Measurements from ENCODE around the gene RRBP1.

GRCh38 chr20:17701826-17702225 lies 19.8 kb upstream of the RRBP1 start:
- TF ChIP-seq CTCF (IDR thresholded peaks at IDR 0.05; ENCODE audit: low read depth, low read length) (no peak), EZH2phosphoT487 (IDR thresholded peaks at IDR 0.05; ENCODE audit: low read depth) (no peak)

All from OCI-LY3 (cell line).